ENCODE measurements around the gene PLA2G2E.

The PLA2G2E gene

DNA sequence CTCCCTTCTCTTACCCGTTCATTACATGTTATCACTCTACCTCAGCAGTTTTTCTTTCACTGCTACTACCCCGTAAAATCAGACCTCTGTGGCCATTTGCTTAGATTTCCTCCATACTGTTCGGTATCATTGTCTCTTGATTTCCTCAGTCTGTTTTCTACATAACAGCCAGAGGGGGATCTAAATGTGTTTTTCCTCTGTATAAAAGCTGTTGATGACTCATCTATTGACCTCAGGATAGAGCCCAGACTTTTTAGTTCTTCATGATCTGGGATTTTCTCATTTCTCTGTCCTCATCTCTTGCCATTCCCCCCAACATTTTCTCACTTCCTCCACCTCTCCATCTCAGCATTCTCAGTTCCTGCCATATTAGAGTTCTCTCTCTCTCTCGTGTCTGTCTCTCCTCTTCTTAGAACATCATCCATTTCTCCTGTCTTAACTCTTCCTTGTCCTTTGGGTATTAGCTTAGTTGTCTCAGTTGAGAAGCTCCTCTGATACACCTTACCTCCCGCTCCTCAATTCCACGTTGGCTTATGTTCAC is 30.7 kb downstream of the PLA2G2E start:
- in situ Hi-C loops (cut with HindIII; ENCODE audit: low sequenced_read_pairs) = no loop called here
- H3K4me3 ChIP-seq (ENCODE audit: low read depth, low read length) = no peak overlapping the region
- TF ChIP-seq, protein P1, sequence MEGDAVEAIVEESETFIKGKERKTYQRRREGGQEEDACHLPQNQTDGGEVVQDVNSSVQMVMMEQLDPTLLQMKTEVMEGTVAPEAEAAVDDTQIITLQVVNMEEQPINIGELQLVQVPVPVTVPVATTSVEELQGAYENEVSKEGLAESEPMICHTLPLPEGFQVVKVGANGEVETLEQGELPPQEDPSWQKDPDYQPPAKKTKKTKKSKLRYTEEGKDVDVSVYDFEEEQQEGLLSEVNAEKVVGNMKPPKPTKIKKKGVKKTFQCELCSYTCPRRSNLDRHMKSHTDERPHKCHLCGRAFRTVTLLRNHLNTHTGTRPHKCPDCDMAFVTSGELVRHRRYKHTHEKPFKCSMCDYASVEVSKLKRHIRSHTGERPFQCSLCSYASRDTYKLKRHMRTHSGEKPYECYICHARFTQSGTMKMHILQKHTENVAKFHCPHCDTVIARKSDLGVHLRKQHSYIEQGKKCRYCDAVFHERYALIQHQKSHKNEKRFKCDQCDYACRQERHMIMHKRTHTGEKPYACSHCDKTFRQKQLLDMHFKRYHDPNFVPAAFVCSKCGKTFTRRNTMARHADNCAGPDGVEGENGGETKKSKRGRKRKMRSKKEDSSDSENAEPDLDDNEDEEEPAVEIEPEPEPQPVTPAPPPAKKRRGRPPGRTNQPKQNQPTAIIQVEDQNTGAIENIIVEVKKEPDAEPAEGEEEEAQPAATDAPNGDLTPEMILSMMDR (IDR thresholded peaks at IDR 0.05; ENCODE audit: low read depth, low read length) = no peak
- DNase-seq (ENCODE audit: low read depth, low spot score) = no peak

DNA sequence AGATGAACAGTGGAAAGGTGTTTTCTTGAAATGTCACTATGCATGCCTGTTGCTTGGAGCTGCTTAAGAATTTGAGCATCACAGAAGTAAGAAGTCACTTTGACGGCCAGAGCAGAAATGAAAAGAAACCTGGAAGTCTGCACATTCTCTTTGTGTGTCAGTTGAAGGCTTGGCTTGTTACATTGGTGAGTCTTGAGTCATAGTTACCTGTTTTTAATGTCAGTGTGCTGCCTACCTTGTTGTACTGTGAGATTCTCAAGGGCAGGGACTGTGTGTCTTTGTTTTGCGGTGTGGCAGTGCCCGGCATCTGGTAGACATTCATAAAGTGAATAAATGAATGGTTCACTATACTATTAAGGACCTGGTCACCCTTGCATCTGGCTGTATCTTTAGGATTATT is 31.3 kb downstream of the PLA2G2E start:
- in situ Hi-C loops (cut with HindIII; ENCODE audit: low sequenced_read_pairs) = no loop called here
- TF ChIP-seq, protein P1 (IDR thresholded peaks at IDR 0.05; ENCODE audit: low read depth, low read length) = no peak
- no peak for DNase-seq (ENCODE audit: low read depth, low spot score)
- no peak overlapping the region for H3K4me3 ChIP-seq (ENCODE audit: low read depth, low read length)

DNA sequence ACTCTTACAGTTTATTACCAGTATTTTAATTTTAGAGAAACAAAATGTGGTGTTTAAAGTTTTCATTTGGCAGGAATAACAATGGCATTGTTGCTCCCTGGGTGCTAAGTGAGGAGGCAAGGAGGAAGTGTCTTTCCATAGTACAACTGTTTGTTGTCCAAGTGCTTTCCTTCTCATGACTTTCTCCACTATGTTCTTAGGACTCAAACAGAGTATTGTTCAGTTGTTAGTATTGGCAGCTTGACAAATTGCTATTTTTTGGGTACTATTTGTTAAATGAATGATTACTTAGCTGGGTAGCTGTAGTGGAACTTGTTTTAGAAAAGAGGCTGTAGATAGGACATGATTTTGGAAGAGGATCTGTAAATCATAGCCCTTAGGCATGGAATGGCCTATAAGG is 33.8 kb downstream of the PLA2G2E start:
- TF ChIP-seq, protein P1 (IDR thresholded peaks at IDR 0.05; ENCODE audit: low read depth, low read length) = no peak
- in situ Hi-C loops (cut with HindIII; ENCODE audit: low sequenced_read_pairs) = no loop called here
- no peak overlapping the region for H3K4me3 ChIP-seq (ENCODE audit: low read depth, low read length)
- no peak for DNase-seq (ENCODE audit: low read depth, low spot score)

DNA sequence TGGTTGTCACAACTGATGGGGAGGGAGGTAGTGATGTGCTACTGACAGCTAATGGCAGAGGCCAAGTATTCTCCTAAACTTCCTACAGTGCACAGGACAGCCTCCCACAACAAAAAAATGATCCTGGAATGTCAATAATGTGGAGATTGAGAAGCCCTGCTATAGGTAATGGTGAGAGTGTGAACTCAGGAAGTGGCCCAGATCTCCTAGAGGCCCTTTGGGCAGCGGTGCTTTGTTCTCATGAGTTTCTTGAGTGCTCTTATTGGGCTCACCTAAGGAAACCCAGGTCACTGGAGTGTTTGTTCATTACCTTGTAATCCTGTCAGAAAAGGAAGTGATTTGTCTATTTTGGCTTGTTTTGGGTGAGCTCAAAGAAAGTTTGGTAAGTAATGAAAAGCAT is 35.3 kb downstream of the PLA2G2E start:
- H3K4me3 ChIP-seq (ENCODE audit: low read depth, low read length) = no peak overlapping the region
- no peak for DNase-seq (ENCODE audit: low read depth, low spot score)
- TF ChIP-seq, protein P1 (IDR thresholded peaks at IDR 0.05; ENCODE audit: low read depth, low read length) = no peak
- in situ Hi-C loops (cut with HindIII; ENCODE audit: low sequenced_read_pairs) = no loop called here

DNA sequence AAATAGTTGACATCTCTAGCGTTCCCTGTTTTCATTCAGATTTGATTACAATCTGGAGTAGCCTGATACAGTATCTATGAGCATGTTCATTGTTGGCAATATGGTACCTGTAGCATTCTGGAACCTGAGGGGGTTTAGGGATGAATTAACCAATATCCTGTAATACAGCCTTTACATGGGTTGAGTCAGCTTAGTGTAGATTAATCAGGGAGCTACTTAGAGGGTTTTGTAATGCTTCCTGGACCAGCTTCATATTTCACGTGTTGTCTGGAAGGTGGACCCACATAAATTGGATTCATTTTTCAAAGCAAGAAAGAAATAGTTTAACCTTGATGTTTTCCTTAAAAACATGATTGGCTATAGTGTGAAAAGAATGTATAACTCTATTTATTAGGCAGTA is 37.6 kb downstream of the PLA2G2E start:
- TF ChIP-seq, protein P1 (IDR thresholded peaks at IDR 0.05; ENCODE audit: low read depth, low read length) = no peak

DNA sequence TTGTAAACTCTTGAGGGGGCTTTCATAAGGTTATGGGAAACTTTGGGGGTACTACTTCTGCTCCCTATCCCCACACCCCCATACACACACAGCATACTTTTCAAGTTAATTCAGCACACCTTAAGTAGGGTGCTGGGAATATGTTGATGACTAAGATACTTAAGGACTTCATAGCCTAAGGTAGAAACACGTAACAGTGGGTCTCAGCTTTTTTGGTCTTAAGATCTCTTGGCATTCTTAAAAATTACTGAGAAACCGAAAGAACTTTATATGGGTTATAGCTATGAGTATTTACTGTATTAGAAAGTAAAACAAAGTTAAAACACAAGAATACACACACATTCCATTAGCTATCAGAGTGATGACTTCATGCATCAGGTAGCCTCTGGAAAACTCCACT is 39.1 kb downstream of the PLA2G2E start:
- in situ Hi-C loops (cut with HindIII; ENCODE audit: low sequenced_read_pairs) = no loop called here
- no peak overlapping the region for H3K4me3 ChIP-seq (ENCODE audit: low read depth, low read length)
- no peak for DNase-seq (ENCODE audit: low read depth, low spot score)
- TF ChIP-seq, protein P1 (IDR thresholded peaks at IDR 0.05; ENCODE audit: low read depth, low read length) = no peak

More for the DNA sequence above, 37.6 kb downstream of the PLA2G2E start:
- in situ Hi-C loops (cut with HindIII; ENCODE audit: low sequenced_read_pairs) = no loop called here
- H3K4me3 ChIP-seq (ENCODE audit: low read depth, low read length) = no peak overlapping the region
- no peak for DNase-seq (ENCODE audit: low read depth, low spot score)
